ENCODE results near the gene MYBPC3. TPM values are rescaled to one million over a fixed set of nuclear protein-coding genes. Genes with fewer than 3 reads are reported as not detected.

MYBPC3 gene
- total and polyA plus RNA-seq, 2 experiments from 2014 or later = not detected

- TF ChIP-seq STAT1 (IDR thresholded peaks at IDR 0.05; ENCODE audit: unreplicated experiment) = no peak
- no peak for TF ChIP-seq JUNB (IDR thresholded peaks at IDR 0.05; ENCODE audit: unreplicated experiment)
- TF ChIP-seq, protein P1, sequence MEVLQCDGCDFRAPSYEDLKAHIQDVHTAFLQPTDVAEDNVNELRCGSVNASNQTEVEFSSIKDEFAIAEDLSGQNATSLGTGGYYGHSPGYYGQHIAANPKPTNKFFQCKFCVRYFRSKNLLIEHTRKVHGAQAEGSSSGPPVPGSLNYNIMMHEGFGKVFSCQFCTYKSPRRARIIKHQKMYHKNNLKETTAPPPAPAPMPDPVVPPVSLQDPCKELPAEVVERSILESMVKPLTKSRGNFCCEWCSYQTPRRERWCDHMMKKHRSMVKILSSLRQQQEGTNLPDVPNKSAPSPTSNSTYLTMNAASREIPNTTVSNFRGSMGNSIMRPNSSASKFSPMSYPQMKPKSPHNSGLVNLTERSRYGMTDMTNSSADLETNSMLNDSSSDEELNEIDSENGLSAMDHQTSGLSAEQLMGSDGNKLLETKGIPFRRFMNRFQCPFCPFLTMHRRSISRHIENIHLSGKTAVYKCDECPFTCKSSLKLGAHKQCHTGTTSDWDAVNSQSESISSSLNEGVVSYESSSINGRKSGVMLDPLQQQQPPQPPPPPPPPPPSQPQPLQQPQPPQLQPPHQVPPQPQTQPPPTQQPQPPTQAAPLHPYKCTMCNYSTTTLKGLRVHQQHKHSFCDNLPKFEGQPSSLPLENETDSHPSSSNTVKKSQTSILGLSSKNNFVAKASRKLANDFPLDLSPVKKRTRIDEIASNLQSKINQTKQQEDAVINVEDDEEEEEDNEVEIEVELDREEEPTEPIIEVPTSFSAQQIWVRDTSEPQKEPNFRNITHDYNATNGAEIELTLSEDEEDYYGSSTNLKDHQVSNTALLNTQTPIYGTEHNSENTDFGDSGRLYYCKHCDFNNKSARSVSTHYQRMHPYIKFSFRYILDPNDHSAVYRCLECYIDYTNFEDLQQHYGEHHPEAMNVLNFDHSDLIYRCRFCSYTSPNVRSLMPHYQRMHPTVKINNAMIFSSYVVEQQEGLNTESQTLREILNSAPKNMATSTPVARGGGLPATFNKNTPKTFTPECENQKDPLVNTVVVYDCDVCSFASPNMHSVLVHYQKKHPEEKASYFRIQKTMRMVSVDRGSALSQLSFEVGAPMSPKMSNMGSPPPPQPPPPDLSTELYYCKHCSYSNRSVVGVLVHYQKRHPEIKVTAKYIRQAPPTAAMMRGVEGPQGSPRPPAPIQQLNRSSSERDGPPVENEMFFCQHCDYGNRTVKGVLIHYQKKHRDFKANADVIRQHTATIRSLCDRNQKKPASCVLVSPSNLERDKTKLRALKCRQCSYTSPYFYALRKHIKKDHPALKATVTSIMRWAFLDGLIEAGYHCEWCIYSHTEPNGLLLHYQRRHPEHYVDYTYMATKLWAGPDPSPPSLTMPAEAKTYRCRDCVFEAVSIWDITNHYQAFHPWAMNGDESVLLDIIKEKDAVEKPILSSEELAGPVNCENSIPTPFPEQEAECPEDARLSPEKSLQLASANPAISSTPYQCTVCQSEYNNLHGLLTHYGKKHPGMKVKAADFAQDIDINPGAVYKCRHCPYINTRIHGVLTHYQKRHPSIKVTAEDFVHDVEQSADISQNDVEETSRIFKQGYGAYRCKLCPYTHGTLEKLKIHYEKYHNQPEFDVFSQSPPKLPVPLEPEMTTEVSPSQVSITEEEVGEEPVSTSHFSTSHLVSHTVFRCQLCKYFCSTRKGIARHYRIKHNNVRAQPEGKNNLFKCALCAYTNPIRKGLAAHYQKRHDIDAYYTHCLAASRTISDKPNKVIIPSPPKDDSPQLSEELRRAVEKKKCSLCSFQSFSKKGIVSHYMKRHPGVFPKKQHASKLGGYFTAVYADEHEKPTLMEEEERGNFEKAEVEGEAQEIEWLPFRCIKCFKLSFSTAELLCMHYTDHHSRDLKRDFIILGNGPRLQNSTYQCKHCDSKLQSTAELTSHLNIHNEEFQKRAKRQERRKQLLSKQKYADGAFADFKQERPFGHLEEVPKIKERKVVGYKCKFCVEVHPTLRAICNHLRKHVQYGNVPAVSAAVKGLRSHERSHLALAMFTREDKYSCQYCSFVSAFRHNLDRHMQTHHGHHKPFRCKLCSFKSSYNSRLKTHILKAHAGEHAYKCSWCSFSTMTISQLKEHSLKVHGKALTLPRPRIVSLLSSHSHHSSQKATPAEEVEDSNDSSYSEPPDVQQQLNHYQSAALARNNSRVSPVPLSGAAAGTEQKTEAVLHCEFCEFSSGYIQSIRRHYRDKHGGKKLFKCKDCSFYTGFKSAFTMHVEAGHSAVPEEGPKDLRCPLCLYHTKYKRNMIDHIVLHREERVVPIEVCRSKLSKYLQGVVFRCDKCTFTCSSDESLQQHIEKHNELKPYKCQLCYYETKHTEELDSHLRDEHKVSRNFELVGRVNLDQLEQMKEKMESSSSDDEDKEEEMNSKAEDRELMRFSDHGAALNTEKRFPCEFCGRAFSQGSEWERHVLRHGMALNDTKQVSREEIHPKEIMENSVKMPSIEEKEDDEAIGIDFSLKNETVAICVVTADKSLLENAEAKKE (CRISPR knock-in tag; IDR thresholded peaks at IDR 0.05) = no peak
- no peak for TF ChIP-seq POLR2AphosphoS5 (IDR thresholded peaks at IDR 0.05; ENCODE audit: low read depth)
- no peak for TF ChIP-seq ZNF331 (CRISPR knock-in tag; IDR thresholded peaks at IDR 0.05; ENCODE audit: low read depth)
- TF ChIP-seq EZH2 (IDR thresholded peaks at IDR 0.05; ENCODE audit: low read depth, unreplicated experiment) = no peak
- TF ChIP-seq, protein P2, sequence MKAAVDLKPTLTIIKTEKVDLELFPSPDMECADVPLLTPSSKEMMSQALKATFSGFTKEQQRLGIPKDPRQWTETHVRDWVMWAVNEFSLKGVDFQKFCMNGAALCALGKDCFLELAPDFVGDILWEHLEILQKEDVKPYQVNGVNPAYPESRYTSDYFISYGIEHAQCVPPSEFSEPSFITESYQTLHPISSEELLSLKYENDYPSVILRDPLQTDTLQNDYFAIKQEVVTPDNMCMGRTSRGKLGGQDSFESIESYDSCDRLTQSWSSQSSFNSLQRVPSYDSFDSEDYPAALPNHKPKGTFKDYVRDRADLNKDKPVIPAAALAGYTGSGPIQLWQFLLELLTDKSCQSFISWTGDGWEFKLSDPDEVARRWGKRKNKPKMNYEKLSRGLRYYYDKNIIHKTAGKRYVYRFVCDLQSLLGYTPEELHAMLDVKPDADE (IDR thresholded peaks at IDR 0.05) = no peak
- TF ChIP-seq, protein P3, sequence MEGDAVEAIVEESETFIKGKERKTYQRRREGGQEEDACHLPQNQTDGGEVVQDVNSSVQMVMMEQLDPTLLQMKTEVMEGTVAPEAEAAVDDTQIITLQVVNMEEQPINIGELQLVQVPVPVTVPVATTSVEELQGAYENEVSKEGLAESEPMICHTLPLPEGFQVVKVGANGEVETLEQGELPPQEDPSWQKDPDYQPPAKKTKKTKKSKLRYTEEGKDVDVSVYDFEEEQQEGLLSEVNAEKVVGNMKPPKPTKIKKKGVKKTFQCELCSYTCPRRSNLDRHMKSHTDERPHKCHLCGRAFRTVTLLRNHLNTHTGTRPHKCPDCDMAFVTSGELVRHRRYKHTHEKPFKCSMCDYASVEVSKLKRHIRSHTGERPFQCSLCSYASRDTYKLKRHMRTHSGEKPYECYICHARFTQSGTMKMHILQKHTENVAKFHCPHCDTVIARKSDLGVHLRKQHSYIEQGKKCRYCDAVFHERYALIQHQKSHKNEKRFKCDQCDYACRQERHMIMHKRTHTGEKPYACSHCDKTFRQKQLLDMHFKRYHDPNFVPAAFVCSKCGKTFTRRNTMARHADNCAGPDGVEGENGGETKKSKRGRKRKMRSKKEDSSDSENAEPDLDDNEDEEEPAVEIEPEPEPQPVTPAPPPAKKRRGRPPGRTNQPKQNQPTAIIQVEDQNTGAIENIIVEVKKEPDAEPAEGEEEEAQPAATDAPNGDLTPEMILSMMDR (conservative IDR thresholded peaks at IDR 0.05; ENCODE audit: low read depth in 2 of 2) = no peak
- TF ChIP-seq NANOG (IDR thresholded peaks at IDR 0.05; ENCODE audit: borderline replicate concordance) = no peak
- TF ChIP-seq REST (IDR thresholded peaks at IDR 0.05; ENCODE audit: unreplicated experiment) = no peak
- no peak for TF ChIP-seq EZH2phosphoT487 (IDR thresholded peaks at IDR 0.05; ENCODE audit: unreplicated experiment)
- TF ChIP-seq ZNF114 (CRISPR knock-in tag; IDR thresholded peaks at IDR 0.05) = no peak
- no peak for TF ChIP-seq CREB1 (CRISPR knock-in tag; IDR thresholded peaks at IDR 0.05; ENCODE audit: low read depth)
- Histone ChIP-seq H3K27ac (ENCODE audit: low read depth) (no peak overlapping the region), H3K79me2 (replicated peaks; ENCODE audit: insufficient read depth) (no peaks in the 10 kb centered on the region), H3K36me3 (ENCODE audit: insufficient read depth) (no peaks in the 10 kb centered on the region), H3F3A (replicated peaks; ENCODE audit: low read depth) (no peaks in the 10 kb centered on the region), H3K27me3 (ENCODE audit: insufficient read depth) (no peaks in the 10 kb centered on the region), H3K4me2 (no peak overlapping the region), H3K9me2 (ENCODE audit: insufficient read depth) (0 out of 2 replicates have a peak, but pooled peaks cover 2% of the 10 kb centered on the region), H2AFZ (peak overlapping the region; percentile 74; the same call in 1 of the 2 replicates), H4K20me1 (replicated peaks; ENCODE audit: insufficient read depth) (no peaks in the 10 kb centered on the region), H3K4me1 (ENCODE audit: insufficient read depth) (no peaks in the 10 kb centered on the region), H3K4me3 (no peak overlapping the region)
- ATAC-seq (no peak), DNase-seq (ENCODE audit: low spot score) (no peak)
- Mint-ChIP-seq H3K4me1 (peaks cover 3% of the 10 kb centered on the region; the same call in 2 of the 3 replicates), H3K36me3 (ENCODE audit: low read depth) (no peaks in the 10 kb centered on the region), H3K27ac (no peak overlapping the region), H3K9me3 (no peaks in the 10 kb centered on the region), H3K4me3 (no peak overlapping the region), H3K27me3 (ENCODE audit: insufficient read depth, low read depth, poor library complexity) (peaks cover 9% of the 10 kb centered on the region)
Measured at GRCh38 chr11:47383071-47383470, 30.6 kb upstream of the MYBPC3 start.

All from GM23338 (cell line).